HEK293 (cell line): Measurements from ENCODE around the gene JAZF1.

Experiments used
- CTCF ChIA-PET: fragments of 350-600 bp; formaldehyde crosslinking; extraction: SDS; loops from one replicate; lab custom pipeline; 2021; ENCODE audit warnings: antibody characterized with exemption; lab: Yijun Ruan, JAX
- POLR2A ChIA-PET: fragments of 300-600 bp; formaldehyde crosslinking; extraction: SDS; loops from one replicate; lab custom pipeline; 2020; ENCODE audit warnings: antibody characterized with exemption, inconsistent platforms; lab: Yijun Ruan, JAX
- H3K27ac ChIP-seq: fragments of 200-500 bp; sonication (Bioruptor generic); 2 replicates; pipeline ENCODE4 v1.5.1; 2014; ENCODE audit warnings: low read depth, low read length, control low read depth, inconsistent platforms; ENCODE audit errors: extremely low read depth
- H3K36me3 ChIP-seq, 2 experiments: fragments of 200-500 bp in 1 of 2; sonication (Bioruptor generic) in 1 of 2; 1 replicate in 1 of 2; 2 replicates in 1 of 2; pipeline ENCODE4 v1.5.1; 2014 to 2017; ENCODE audit warnings: inconsistent platforms in 2 of 2, low read length in 2 of 2; ENCODE audit not compliant: control insufficient read depth in 2 of 2, insufficient read depth in 1 of 2
- H3K4me1 ChIP-seq: fragments of 200-500 bp; sonication (Bioruptor generic); 2 replicates; pipeline ENCODE4 v1.5.1; 2014; ENCODE audit warnings: mild to moderate bottlenecking, low read length, inconsistent platforms; ENCODE audit not compliant: control insufficient read depth, insufficient read depth
- H3K4me3 ChIP-seq: 2 replicates; pipeline ENCODE4 v1.5.1; 2011; ENCODE audit warnings: low read depth, mild to moderate bottlenecking, control low read depth, low read length, moderate library complexity
- H3K9me3 ChIP-seq: fragments of 200-500 bp; sonication (Bioruptor generic); 2 replicates; pipeline ENCODE4 v1.5.1; 2014; ENCODE audit warnings: low read depth, low read length, inconsistent platforms; ENCODE audit not compliant: control insufficient read depth, insufficient read depth
- BCL11A ChIP-seq: fragments of 450-650 bp; formaldehyde crosslinking; IDR thresholded peaks from 2 replicates; pipeline ENCODE4 v1.5.1; 2016; ENCODE audit warnings: low read depth, missing biosample characterization, missing genetic modification characterization
- GLIS2 ChIP-seq: fragments of 450-650 bp; formaldehyde crosslinking; IDR thresholded peaks from 2 replicates; pipeline ENCODE4 v1.5.1; 2016; ENCODE audit warnings: missing biosample characterization, missing genetic modification characterization
- INSM2 ChIP-seq: fragments of 450-650 bp; formaldehyde crosslinking; IDR thresholded peaks from 2 replicates; pipeline ENCODE4 v1.5.1; 2016; ENCODE audit warnings: missing biosample characterization, missing genetic modification characterization
- OSR2 ChIP-seq: fragments of 450-650 bp; formaldehyde crosslinking; IDR thresholded peaks from 2 replicates; pipeline ENCODE4 v1.5.1; 2016; ENCODE audit warnings: missing biosample characterization, missing genetic modification characterization
- YY2 ChIP-seq: fragments of 450-650 bp; formaldehyde crosslinking; IDR thresholded peaks from 2 replicates; pipeline ENCODE4 v1.5.1; 2016; ENCODE audit warnings: missing biosample characterization, missing genetic modification characterization
- ZBTB1 ChIP-seq: fragments of 450-650 bp; formaldehyde crosslinking; IDR thresholded peaks from 2 replicates; pipeline ENCODE4 v1.5.1; 2016; ENCODE audit warnings: missing biosample characterization, missing genetic modification characterization
- ZFP3 ChIP-seq: fragments of 450-650 bp; formaldehyde crosslinking; IDR thresholded peaks from 2 replicates; pipeline ENCODE4 v1.5.1; 2016; ENCODE audit warnings: low read depth, missing biosample characterization, missing genetic modification characterization
- ZFP41 ChIP-seq: fragments of 450-650 bp; formaldehyde crosslinking; IDR thresholded peaks from 2 replicates; pipeline ENCODE4 v1.5.1; 2016; ENCODE audit warnings: missing biosample characterization, missing genetic modification characterization, borderline replicate concordance
- ZNF121 ChIP-seq: fragments of 450-650 bp; formaldehyde crosslinking; IDR thresholded peaks from 2 replicates; pipeline ENCODE4 v1.5.1; 2016; ENCODE audit warnings: missing biosample characterization, missing genetic modification characterization
- ZNF146 ChIP-seq: fragments of 450-650 bp; formaldehyde crosslinking; IDR thresholded peaks from 2 replicates; pipeline ENCODE4 v1.5.1; 2016; ENCODE audit warnings: missing biosample characterization, missing genetic modification characterization
- ZNF214 ChIP-seq: fragments of 450-650 bp; formaldehyde crosslinking; IDR thresholded peaks from 2 replicates; pipeline ENCODE4 v1.5.1; 2017; ENCODE audit warnings: missing biosample characterization, mild to moderate bottlenecking, missing genetic modification characterization, borderline replicate concordance
- ZNF23 ChIP-seq: fragments of 450-650 bp; formaldehyde crosslinking; IDR thresholded peaks from 2 replicates; pipeline ENCODE4 v1.5.1; 2016; ENCODE audit warnings: missing biosample characterization, missing genetic modification characterization, borderline replicate concordance
- ZNF335 ChIP-seq: fragments of 450-650 bp; formaldehyde crosslinking; conservative IDR thresholded peaks from 2 replicates; pipeline ENCODE4 v1.5.1; 2016; ENCODE audit warnings: missing biosample characterization, missing genetic modification characterization
- ZNF48 ChIP-seq: fragments of 450-650 bp; formaldehyde crosslinking; IDR thresholded peaks from 2 replicates; pipeline ENCODE4 v1.5.1; 2016; ENCODE audit warnings: missing biosample characterization, missing genetic modification characterization
- ZNF518A ChIP-seq: fragments of 450-650 bp; formaldehyde crosslinking; conservative IDR thresholded peaks from 2 replicates; pipeline ENCODE4 v1.5.1; 2016; ENCODE audit warnings: low read depth, missing biosample characterization, missing genetic modification characterization
- ZNF561 ChIP-seq: fragments of 450-650 bp; IDR thresholded peaks from 2 replicates; pipeline ENCODE4 v1.5.1; 2018; ENCODE audit warnings: missing biosample characterization, missing genetic modification characterization, borderline replicate concordance
- ZNF701 ChIP-seq: fragments of 450-650 bp; formaldehyde crosslinking; IDR thresholded peaks from 2 replicates; pipeline ENCODE4 v1.5.1; 2016; ENCODE audit warnings: missing biosample characterization, missing genetic modification characterization
- ZNF791 ChIP-seq: fragments of 450-650 bp; formaldehyde crosslinking; IDR thresholded peaks from 2 replicates; pipeline ENCODE4 v1.5.1; 2016; ENCODE audit warnings: missing biosample characterization, missing genetic modification characterization
- ZNF837 ChIP-seq: fragments of 450-650 bp; formaldehyde crosslinking; IDR thresholded peaks from 2 replicates; pipeline ENCODE4 v1.5.1; 2016; ENCODE audit warnings: missing biosample characterization, missing genetic modification characterization
- ZXDB ChIP-seq: fragments of 450-650 bp; formaldehyde crosslinking; IDR thresholded peaks from 2 replicates; pipeline ENCODE4 v1.5.1; 2016; ENCODE audit warnings: missing biosample characterization, missing genetic modification characterization
- TF ChIP-seq, protein P1 (sequence below): fragments of 450-650 bp; formaldehyde crosslinking; IDR thresholded peaks from 2 replicates; pipeline ENCODE4 v1.5.1; 2016; ENCODE audit warnings: missing biosample characterization, missing genetic modification characterization
- TF ChIP-seq, protein P2 (sequence below): fragments of 450-650 bp; formaldehyde crosslinking; IDR thresholded peaks from 2 replicates; pipeline ENCODE4 v1.5.1; 2016; ENCODE audit warnings: missing biosample characterization, missing genetic modification characterization
- TF ChIP-seq, protein P3 (sequence below): fragments of 450-650 bp; formaldehyde crosslinking; IDR thresholded peaks from 2 replicates; pipeline ENCODE4 v1.5.1; 2017; ENCODE audit warnings: missing biosample characterization, missing genetic modification characterization

JAZF1 gene

GRCh38 chr7:27842094-27842692 is 338.4 kb downstream of the JAZF1 start:
- no peak overlapping the region for H3K27ac ChIP-seq
- TF ChIP-seq, protein P1, sequence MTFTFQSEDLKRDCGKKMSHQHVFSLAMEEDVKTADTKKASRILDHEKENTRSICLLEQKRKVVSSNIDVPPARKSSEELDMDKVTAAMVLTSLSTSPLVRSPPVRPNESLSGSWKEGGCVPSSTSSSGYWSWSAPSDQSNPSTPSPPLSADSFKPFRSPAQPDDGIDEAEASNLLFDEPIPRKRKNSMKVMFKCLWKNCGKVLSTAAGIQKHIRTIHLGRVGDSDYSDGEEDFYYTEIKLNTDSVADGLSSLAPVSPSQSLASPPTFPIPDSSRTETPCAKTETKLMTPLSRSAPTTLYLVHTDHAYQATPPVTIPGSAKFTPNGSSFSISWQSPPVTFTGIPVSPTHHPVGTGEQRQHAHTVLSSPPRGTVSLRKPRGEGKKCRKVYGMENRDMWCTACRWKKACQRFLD: no peak
- TF ChIP-seq ZFP41 (tag by site-specific recombination): no peak
- no peak for TF ChIP-seq BCL11A (tag by site-specific recombination)
- TF ChIP-seq, protein P2, sequence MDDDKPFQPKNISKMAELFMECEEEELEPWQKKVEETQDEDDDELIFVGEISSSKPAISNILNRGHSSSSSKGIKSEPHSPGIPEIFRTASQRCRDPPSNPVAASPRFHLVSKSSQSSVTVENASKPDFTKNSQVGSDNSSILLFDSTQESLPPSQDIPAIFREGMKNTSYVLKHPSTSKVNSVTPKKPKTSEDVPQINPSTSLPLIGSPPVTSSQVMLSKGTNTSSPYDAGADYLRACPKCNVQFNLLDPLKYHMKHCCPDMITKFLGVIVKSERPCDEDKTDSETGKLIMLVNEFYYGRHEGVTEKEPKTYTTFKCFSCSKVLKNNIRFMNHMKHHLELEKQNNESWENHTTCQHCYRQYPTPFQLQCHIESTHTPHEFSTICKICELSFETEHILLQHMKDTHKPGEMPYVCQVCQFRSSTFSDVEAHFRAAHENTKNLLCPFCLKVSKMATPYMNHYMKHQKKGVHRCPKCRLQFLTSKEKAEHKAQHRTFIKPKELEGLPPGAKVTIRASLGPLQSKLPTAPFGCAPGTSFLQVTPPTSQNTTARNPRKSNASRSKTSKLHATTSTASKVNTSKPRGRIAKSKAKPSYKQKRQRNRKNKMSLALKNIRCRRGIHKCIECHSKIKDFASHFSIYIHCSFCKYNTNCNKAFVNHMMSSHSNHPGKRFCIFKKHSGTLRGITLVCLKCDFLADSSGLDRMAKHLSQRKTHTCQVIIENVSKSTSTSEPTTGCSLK (tag by site-specific recombination): no peak
- TF ChIP-seq OSR2: no peak
- TF ChIP-seq ZNF518A (tag by site-specific recombination): no peak
- no peak for TF ChIP-seq GLIS2 (tag by site-specific recombination)
- no peak for TF ChIP-seq YY2 (tag by site-specific recombination)
- TF ChIP-seq ZXDB (tag by site-specific recombination): no peak
- TF ChIP-seq ZNF561 (tag by site-specific recombination): no peak
- no peak for TF ChIP-seq INSM2
- TF ChIP-seq ZNF146: no peak
- TF ChIP-seq, all 188 proteins: peak for 0
- CTCF ChIA-PET: no interaction called here
- Histone ChIP-seq H3K9me3 (no peaks in the 10 kb centered on the region), H3K4me1 (no peaks in the 10 kb centered on the region), H3K4me3 (no peak overlapping the region), H3K36me3 (peaks cover 0 to 13% of the 10 kb centered on the region in 2 experiments; a peak in 1 of 3 replicates)
- POLR2A ChIA-PET: no interaction called here

DNA sequence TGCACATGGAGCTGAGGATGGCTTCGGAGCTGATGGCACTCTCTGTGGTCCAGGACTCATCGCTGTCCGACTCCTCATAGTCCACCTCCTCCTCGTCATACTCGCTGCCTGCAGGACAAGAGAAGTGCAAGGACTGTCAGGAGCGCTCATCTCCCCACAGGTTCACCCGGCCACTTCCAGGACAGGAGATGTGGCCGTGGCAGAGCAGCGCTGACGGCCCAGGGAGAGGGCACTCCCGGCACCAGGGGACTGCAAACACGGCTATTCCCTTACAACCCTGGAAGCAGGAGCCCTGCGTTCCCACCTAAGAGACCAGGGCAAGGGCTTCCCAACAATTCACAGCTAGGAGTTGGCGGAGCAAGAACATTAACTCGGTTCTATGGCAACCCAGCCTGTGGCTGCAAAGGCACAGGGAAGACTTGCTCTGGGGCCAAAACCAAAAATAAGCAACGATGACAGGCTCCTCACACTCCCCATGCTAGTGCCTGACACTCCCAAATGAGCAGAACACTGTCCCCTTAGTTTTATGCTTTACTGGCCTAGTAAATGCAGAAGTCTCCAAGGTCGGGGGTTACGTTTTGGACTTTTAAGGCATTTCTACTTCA is 339.7 kb downstream of the JAZF1 start:
- CTCF ChIA-PET: interaction anchor here (0.6 to 0.9 kb wide), 2 partner anchors 8 to 180 kb away, joined by 3 read pairs; no protein-coding TSS in a partner anchor
- Histone ChIP-seq H3K4me1 (no peaks in the 10 kb centered on the region), H3K9me3 (no peaks in the 10 kb centered on the region), H3K36me3 (peaks cover 0 to 13% of the 10 kb centered on the region in 2 experiments; a peak in 1 of 3 replicates), H3K4me3 (no peak overlapping the region), H3K27ac (no peak overlapping the region)
- POLR2A ChIA-PET: no interaction called here
- TF ChIP-seq ZNF791 (tag by site-specific recombination) (no peak), ZNF214 (tag by site-specific recombination) (no peak), ZFP3 (tag by site-specific recombination) (no peak), ZNF48 (tag by site-specific recombination) (no peak), ZFP41 (tag by site-specific recombination) (no peak), ZNF701 (tag by site-specific recombination) (no peak), ZNF837 (tag by site-specific recombination) (no peak), ZBTB1 (no peak), ZNF23 (tag by site-specific recombination) (no peak), BCL11A (tag by site-specific recombination) (no peak), ZNF335 (tag by site-specific recombination) (no peak), ZNF121 (no peak)
- TF ChIP-seq, protein P3, sequence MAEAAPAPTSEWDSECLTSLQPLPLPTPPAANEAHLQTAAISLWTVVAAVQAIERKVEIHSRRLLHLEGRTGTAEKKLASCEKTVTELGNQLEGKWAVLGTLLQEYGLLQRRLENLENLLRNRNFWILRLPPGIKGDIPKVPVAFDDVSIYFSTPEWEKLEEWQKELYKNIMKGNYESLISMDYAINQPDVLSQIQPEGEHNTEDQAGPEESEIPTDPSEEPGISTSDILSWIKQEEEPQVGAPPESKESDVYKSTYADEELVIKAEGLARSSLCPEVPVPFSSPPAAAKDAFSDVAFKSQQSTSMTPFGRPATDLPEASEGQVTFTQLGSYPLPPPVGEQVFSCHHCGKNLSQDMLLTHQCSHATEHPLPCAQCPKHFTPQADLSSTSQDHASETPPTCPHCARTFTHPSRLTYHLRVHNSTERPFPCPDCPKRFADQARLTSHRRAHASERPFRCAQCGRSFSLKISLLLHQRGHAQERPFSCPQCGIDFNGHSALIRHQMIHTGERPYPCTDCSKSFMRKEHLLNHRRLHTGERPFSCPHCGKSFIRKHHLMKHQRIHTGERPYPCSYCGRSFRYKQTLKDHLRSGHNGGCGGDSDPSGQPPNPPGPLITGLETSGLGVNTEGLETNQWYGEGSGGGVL (tag by site-specific recombination): no peak
